HG03135 (cell line): ENCODE measurements around the gene PLPP1.
A peak's percentile ranks its signal among the peaks of the same experiment; 100 is the strongest.
"Not testable (repeated sequence)": the region's sequence is repeated elsewhere in the genome, so short reads cannot be mapped to it uniquely, and the experiment has no call there.

Experiments used
- ATAC-seq: cut with Tn5 transposase; IDR thresholded peaks from one replicate; pipeline ENCODE4 v1.9.1; 2021; ENCODE audit warnings: mild to moderate bottlenecking, moderate library complexity; ENCODE audit not compliant: unreplicated experiment

The PLPP1 gene

DNA sequence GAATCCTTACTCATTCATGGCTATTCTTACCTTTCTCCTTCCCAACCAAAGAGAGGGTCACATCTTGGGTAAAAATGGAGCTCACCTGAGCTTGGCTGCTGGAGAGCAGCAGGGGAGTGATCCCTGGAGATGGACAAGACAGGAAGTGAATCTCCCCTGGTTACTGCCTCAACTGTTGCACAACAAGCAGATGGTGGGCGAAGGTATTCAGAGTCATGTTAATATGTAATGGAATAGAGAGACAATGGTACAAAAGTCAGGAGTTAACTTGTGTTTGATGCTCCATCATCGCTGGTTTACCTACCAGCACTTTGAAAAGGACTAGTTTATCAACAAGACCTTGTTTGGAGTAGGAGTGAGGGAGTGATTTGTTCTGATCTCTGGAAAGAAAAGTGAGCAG is 13.0 kb upstream of the PLPP1 start:
- no peak for ATAC-seq

DNA sequence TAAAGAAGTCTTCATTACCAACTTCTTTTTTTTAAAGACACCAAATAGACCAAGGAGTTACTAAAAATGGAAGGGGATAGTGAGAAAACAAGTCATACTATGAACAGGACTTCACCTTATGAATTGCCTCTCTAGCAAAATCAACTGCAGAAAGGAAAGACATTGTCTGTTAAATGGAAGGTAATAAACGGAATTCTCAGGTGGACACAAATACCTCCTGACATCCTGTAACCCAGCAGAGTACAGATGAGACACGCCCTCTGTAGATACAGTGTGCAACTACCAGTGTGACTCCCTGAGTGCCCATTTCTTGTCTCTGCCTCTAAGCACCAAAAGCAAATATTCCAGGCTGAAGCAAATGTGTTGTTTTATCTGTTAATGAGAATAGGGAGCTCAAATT is 12.2 kb upstream of the PLPP1 start:
- no peak for ATAC-seq

DNA sequence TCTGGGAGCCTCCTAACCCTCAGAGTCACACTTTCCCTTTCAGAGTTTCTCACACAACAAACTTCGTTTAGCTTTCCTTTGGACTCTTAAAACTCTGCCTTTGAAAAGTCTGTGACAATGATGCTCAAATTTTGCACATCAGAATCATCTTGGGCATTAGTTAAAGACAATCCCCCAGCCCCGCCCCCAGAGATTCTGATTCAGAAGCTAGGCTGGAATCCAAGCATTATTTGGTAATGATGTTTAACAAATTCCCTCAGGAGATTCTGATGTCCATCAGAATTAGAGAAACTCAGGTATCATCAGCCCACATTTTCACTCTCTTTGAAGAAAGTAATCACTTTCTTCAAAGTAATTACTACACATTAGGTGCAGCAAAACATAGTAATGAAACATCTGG is 9.6 kb upstream of the PLPP1 start:
- ATAC-seq, result no peak

DNA sequence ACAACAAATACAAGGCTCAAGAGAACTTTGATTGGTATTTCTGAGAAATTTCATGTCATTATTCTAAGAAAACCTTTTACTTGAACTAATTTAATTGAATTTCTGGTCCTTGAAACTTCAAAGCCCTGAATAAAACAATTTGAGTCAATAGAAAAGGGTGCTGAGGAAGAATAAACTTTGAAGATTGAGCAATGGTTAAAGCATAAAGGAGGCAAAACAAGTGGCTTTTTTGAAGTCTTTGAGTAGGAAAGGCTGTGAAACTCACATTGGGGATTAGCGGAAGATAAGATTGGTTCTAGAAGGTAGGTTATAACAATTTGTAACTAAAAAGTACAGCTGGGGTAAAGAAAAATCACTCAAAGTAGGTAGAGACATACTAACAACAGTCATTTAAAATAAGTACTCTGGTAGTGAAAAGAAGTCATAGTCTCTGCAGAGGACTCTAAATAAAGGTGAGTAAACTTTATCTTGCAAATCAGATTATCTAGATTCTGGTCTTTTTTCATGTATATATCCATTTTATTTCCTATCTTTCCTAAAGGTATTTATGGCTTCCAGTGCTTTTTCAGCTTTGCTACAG is 6.4 kb upstream of the PLPP1 start:
- ATAC-seq, result no peak

DNA sequence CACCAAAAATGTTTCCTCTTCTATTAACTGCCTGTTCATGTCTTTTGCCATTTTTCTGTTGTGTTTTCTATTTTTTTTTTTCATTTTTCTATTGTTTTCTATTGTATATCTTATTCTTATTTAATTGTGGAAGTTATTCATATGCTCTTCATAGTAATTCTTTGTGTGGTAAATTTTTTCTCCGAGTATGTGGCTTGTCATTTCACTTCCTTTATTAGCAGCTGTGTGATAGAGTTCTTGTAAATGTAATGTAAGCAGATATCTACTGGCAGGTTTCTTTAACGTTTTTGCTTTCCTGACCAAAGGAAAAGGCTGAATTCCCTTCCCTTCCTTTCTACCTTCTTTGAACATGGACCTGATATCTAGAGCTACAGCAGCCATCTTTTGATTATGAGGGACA is 5.8 kb upstream of the PLPP1 start:
- no peak for ATAC-seq

DNA sequence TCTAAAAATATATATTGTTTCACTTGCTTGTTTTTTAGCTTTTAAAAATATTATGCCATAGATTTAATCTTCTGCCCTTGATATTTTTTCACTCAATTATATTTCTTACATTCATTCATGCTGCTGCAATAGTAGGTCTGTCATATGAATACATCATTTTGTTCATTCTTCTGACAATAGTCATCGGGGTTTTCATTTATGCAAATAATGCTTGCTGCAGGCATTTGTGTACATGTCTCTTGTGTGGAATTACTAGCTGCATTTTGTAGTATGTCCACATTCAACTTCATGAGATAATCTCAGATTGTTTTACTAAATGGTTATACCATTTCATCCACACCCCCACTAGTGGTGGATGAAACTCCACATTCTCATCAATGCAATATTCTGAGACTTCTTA is 5.3 kb upstream of the PLPP1 start:
- ATAC-seq, result no peak

DNA sequence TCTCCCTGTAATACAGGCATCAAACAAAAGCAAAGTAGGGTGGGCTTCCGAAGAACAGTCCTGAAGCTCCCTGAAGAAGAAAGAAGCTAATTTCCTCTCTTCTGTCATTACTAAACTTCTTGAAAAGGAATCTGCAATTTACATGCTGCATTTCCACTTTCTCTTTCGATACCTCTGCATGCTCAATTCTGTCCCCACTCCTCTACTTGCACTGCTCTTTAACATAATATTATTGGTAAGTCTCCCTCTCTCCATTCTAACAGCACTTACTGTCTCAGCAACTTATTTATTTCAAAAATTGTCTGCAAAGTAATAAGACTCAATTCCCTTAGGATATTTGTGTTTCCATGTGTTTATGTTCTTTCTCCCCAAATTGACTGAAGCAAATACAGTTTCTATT is 3.9 kb upstream of the PLPP1 start:
- no peak for ATAC-seq

GRCh38 chr5:55537315-55537714 is 2.6 kb upstream of the PLPP1 start:
- ATAC-seq, result not testable (repeated sequence)

DNA sequence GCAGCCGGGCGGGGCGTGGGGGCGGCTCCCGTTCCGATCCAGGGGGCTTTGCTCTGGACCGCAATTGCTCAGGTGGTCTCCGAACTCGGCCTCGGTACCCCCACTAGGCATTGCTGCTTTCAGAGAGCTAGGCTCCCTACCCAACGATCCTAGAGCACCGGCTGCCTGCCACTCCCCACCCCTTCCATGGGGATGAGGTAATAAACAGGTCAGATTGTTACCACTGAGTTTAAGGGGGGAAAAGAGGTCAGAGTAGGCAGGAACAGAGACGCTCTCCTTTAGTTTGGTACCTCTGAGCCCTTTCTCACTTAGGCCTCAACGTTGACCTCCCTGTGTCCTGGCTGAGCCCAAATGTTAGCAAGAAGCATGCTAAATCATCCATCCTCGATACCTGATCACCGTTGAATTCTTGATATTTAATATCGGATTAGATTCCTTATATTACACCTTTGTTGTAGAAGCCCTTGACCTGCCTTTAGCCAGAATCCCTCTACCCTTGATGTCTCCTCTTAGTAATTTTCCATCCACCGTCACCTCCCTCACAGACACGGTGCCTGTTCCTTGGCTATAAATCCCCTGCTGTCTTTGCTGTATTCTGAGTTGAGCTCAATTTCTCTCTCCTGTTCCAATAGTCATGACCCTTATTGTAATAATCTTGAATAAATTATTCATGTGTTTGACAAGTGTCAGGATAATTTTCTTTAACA is 588 bp upstream of the PLPP1 start:
- ATAC-seq, result no peak

DNA sequence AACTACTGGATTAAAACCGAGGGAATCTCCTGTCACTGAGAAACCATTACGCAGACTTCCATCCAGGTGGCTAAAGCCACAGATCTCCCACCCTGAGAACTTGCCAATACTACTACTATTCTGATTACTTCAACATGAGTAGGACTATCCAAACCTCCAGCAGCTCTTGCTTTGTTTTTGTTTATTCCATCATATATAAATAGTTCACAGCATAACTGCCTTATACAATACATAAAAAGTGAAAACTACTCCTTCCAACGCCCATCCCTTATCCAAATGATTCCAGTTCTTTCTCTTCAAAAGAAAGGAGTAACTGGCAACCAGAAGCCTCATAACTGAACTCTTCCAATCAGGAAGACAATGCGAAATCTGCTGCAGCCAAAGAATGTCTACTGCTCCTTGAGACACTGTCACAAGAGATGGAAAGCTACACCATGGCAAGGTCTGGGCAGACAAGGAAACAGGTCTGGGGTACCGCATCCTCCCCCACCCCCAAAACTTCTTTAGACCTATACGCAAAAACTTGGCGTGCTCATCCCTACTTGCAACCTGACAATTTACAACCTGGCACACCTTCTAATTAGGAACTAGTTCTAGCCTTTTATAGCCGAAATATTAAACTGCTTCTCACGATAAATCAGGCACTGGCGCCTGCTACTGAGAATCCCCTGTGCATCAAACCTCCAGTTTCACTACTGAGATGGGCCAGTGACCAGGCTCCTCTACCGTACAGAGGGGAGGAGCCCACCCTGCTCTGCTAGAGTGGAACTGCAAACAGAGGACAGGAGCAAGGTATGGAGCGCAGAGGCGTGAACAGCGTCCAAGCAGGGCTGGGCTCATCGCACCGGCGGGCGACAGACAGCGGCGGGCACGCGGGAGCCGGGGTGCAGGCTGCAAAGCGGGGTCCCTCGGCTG is 986 bp downstream of the PLPP1 start:
- ATAC-seq, result peak; percentile 52

GRCh38 chr5:55530669-55531068 is 4.1 kb downstream of the PLPP1 start:
- no peak for ATAC-seq

GRCh38 chr5:55524816-55525215 is 9.9 kb downstream of the PLPP1 start:
- no peak for ATAC-seq

DNA sequence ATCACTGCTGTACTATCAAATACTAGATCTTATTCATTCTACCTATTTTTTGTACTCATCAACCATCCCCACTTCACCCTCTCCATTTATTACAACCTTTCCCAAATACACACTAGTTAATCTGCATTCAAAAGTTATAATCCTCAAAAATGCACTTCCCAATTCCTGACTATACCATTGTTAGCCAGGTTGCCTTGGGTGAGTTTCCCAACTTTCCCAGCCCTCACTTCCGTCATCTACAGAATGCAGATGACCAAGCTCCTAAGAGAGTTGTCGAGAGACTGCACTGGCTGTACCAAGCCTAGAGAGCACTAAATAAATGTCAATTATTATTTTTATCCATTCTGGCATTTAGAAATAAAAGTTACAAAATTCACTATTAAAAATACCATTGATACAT is 11.5 kb downstream of the PLPP1 start:
- no peak for ATAC-seq

DNA sequence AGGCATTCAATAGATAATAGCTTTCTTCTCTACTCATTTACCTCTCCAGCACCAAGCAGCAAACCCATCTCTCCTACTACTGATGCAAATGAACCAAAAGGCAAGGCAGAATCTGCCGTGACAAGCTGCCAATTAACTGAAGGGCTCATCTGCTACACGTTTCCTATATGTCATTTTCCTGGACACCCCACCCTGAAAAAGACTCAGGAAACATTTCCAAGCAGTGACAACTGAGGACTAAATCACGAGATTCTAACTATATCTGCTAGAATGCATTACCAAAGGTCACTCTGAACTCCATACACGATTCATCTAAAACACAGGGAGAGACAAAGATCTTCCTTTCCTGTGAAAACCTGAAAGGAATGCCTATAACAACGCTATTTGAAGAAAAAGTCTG is 12.9 kb downstream of the PLPP1 start:
- no peak for ATAC-seq

GRCh38 chr5:55520117-55520839 is 14.5 kb downstream of the PLPP1 start:
- no peak for ATAC-seq

GRCh38 chr5:55518831-55519390 is 15.9 kb downstream of the PLPP1 start:
- ATAC-seq, result no peak

- ATAC-seq, result no peak
These were observed 17.0 kb downstream of the PLPP1 start for GRCh38 chr5:55517804-55518203.

DNA sequence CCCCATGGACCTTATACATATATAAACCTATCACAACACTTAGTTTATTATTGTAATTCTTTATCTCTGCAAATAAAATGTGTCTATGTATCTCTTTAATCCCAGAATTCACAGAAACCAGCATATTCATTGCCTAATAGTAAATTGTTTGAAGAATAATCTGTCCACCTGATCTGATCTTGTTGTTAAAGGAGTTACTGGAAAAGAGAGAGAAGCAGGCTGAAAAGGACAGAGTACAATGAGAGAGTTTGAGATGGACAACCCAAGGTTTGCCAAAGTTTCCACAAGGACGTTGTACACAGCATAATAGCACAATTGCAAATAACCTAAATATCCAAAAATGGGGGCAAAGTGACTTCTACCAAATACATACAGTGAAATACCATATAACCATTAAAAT is 23.8 kb downstream of the PLPP1 start:
- ATAC-seq, result no peak

GRCh38 chr5:55510523-55510880 is 24.3 kb downstream of the PLPP1 start:
- ATAC-seq, result no peak

DNA sequence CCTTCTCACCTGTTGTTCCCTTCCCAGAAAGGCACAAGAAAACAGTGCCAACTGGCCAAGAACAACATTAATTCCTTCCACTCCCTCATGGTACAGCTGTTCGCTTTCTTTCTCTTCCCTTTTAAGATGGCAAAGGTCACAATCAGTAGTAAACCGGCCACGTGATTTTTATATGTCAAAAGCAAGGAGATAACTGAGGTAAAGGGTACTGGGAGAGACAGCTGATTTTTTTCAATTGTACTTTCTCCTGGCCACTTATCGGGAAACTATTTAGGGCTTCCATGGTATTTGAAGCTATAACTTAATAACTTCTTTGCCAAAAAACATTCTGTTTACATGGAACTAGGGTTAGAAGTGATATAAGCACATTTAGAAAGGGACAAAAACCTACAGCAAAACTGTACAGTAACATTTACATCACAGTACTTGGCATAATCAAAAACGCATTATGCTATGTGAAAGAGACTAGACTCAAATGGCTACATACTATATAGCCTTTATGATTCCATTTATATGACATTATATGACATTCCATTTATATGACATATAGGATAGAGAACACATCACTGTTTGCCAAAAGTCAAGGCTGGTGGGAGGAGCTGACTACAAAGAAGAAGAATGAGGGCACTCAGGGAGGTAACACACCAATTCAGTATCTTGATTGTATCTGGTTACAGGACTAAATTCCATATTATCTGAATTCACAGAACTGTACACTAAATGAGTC is 24.8 kb downstream of the PLPP1 start:
- ATAC-seq, result no peak
